ENCODE measurements around the gene SSC5D. TPM values are rescaled to one million over a fixed set of nuclear protein-coding genes. Genes with fewer than 3 reads are reported as not detected.
"Not testable (repeated sequence)": the region's sequence is repeated elsewhere in the genome, so short reads cannot be mapped to it uniquely, and the experiment has no call there.

The SSC5D gene
- total RNA-seq, 1 donor from 2014 or later: 0.33 TPM

GRCh38 chr19:55447421-55448174 is 40.6 kb upstream of the SSC5D start:
- TF ChIP-seq CTCF (IDR thresholded peaks at IDR 0.05; ENCODE audit: insufficient read depth, low read length, poor library complexity, severe bottlenecking): peak; percentile 13
- Histone ChIP-seq H3K36me3 (ENCODE audit: control insufficient read depth, insufficient read depth, low read length) (no peaks in the 10 kb centered on the region), H3K27me3 (ENCODE audit: control insufficient read depth, insufficient read depth, low read length) (peaks cover 88% of the 10 kb centered on the region), H3K4me3 (ENCODE audit: low read depth, low read length) (no peak overlapping the region)
- no peak for DNase-seq (ENCODE audit: low read depth)

DNA sequence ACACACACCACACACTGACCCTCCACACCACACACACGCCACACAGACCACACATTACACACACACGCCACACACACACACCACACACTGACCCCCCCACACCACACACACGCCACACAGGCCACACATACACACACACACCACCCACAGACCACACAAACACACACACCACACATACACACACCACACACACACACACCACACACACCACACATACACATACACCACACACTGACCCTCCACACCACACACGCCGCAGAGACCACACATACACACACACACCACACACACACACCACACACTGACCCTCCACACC is 40.1 kb upstream of the SSC5D start:
- not testable (repeated sequence) for H3K4me3 ChIP-seq (ENCODE audit: low read depth, low read length); DNase-seq (ENCODE audit: low read depth); H3K36me3 ChIP-seq (ENCODE audit: control insufficient read depth, insufficient read depth, low read length)
- H3K27me3 ChIP-seq (ENCODE audit: control insufficient read depth, insufficient read depth, low read length): peaks cover 85% of the 10 kb centered on the region

DNA sequence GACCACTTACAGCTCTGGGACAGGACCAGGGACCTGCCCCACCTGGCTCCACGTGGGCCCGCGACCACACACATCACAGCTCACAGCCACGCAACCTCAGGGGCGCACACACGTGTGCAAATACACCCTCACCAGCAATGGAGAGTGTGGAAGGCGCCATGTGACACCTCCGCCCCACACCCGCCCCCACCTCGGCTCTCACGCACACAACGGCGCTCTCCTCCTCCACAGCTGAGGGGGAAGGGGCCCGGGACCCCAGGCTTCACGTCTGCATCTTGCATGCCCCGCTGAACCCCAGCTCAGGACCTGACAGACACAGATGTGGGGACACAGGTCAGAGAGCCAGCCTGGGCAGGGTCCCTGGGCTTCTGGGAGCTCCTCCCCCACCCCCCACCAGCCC is 38.8 kb upstream of the SSC5D start:
- TF ChIP-seq CTCF (IDR thresholded peaks at IDR 0.05; ENCODE audit: insufficient read depth, low read length, poor library complexity, severe bottlenecking): no peak
- no peak for DNase-seq (ENCODE audit: low read depth)
- Histone ChIP-seq H3K4me3 (ENCODE audit: low read depth, low read length) (no peak overlapping the region), H3K36me3 (ENCODE audit: control insufficient read depth, insufficient read depth, low read length) (no peaks in the 10 kb centered on the region), H3K27me3 (ENCODE audit: control insufficient read depth, insufficient read depth, low read length) (peaks cover 73% of the 10 kb centered on the region)

GRCh38 chr19:55451163-55451964 is 36.9 kb upstream of the SSC5D start:
- DNase-seq (ENCODE audit: low read depth): no peak
- Histone ChIP-seq H3K4me3 (ENCODE audit: low read depth, low read length) (no peak overlapping the region), H3K36me3 (ENCODE audit: control insufficient read depth, insufficient read depth, low read length) (no peaks in the 10 kb centered on the region), H3K27me3 (ENCODE audit: control insufficient read depth, insufficient read depth, low read length) (peaks cover 61% of the 10 kb centered on the region)
- TF ChIP-seq CTCF (IDR thresholded peaks at IDR 0.05; ENCODE audit: insufficient read depth, low read length, poor library complexity, severe bottlenecking): no peak

- TF ChIP-seq CTCF (IDR thresholded peaks at IDR 0.05; ENCODE audit: insufficient read depth, low read length, poor library complexity, severe bottlenecking): no peak
- H3K36me3 ChIP-seq (ENCODE audit: control insufficient read depth, insufficient read depth, low read length): no peaks in the 10 kb centered on the region
- no peak for DNase-seq (ENCODE audit: low read depth)
- no peak overlapping the region for H3K4me3 ChIP-seq (ENCODE audit: low read depth, low read length)
- H3K27me3 ChIP-seq (ENCODE audit: control insufficient read depth, insufficient read depth, low read length): peaks cover 53% of the 10 kb centered on the region
These were observed 36.1 kb upstream of the SSC5D start for GRCh38 chr19:55451965-55452748.

DNA sequence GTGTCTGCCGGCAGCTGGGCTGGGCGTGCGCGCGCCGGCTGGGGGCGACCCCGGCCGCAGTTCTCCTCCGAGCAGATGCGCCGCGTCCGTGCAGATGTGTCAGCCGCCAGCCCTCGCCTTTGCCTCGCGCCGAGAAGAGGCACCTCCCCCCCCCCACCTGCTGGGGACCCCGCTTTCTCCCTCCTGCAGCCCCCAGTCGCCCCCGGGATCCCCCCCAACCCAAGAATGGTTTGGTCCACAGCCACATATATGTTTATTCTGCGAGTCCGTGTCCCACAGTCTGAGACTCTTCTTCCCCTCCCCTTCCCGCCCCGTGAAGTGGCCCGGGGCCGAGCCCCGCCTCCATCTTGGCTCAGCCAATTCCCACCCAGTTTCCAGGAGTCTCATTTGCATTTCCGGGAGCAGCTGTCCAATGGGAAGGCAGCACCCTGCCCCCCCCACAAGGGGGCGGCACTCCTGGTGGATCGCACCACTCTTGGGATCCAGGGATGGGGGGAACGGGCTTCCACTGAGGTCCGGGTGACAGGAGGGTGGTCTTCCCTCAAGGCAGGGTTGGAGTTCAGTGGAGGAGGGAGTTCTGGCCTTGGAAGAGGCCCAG is 35.4 kb upstream of the SSC5D start:
- Histone ChIP-seq H3K27me3 (ENCODE audit: control insufficient read depth, insufficient read depth, low read length) (peaks cover 46% of the 10 kb centered on the region), H3K4me3 (ENCODE audit: low read depth, low read length) (no peak overlapping the region), H3K36me3 (ENCODE audit: control insufficient read depth, insufficient read depth, low read length) (no peaks in the 10 kb centered on the region)
- TF ChIP-seq CTCF (IDR thresholded peaks at IDR 0.05; ENCODE audit: insufficient read depth, low read length, poor library complexity, severe bottlenecking): peak; percentile 11
- DNase-seq (ENCODE audit: low read depth): no peak

Measured in kidney epithelial cell (primary cell).